ENCODE measurements around the gene P2RX6. TPM values are rescaled to one million over a fixed set of nuclear protein-coding genes. Genes with fewer than 3 reads are reported as not detected.
A peak's percentile ranks its signal among the peaks of the same experiment; 100 is the strongest.

P2RX6 gene
- total and polyA plus RNA-seq, 2 experiments from 2014 or later, result 1.6 to 2.2 TPM

- Histone ChIP-seq H3K9ac (0 out of 2 replicates have a peak overlapping the region, but pooled peaks have one; percentile 13), H3K4me1 (ENCODE audit: insufficient read depth) (peaks cover 8% of the 10 kb centered on the region), H3K9me3 (ENCODE audit: low read depth) (no peaks in the 10 kb centered on the region), H3K4me3 (no peak overlapping the region), H3F3A (ENCODE audit: insufficient read depth) (no peaks in the 10 kb centered on the region), H4K20me1 (ENCODE audit: insufficient read depth) (no peaks in the 10 kb centered on the region), H3K9me2 (ENCODE audit: insufficient read depth) (no peaks in the 10 kb centered on the region), H3K27ac (no peak overlapping the region), H2AFZ (no peak overlapping the region), H3K27me3 (replicated peaks; ENCODE audit: insufficient read depth) (no peaks in the 10 kb centered on the region), H3K4me2 (ENCODE audit: unreplicated experiment) (no peak overlapping the region), H3K79me2 (ENCODE audit: insufficient read depth) (peaks cover 35% of the 10 kb centered on the region), H3K36me3 (ENCODE audit: low read depth) (peaks cover 4% of the 10 kb centered on the region)
- no peak for DNase-seq
- in situ Hi-C loops (cut with MboI), result no loop called here
- WGBS, 2 experiments (ENCODE audit: low coverage in 1 of 2, low lambda C conversion rate in 2 of 2, missing lambda C conversion rate in 2 of 2), result 95 to 100% methylated on average over 1 of the region's 1 CpG
- TF ChIP-seq EZH2 (IDR thresholded peaks at IDR 0.05; ENCODE audit: insufficient read depth, poor library complexity, severe bottlenecking), result no peak
- no peak for TF ChIP-seq EZH2phosphoT487 (IDR thresholded peaks at IDR 0.05; ENCODE audit: insufficient read depth, low read depth)
These were observed 28.6 kb upstream of the P2RX6 start for GRCh38 chr22:20986365-20986764.

- in situ Hi-C loops (cut with MboI), result no loop called here
- no peak overlapping the region for H3K4me3 ChIP-seq
- H3K9me3 ChIP-seq (ENCODE audit: low read depth), result no peaks in the 10 kb centered on the region
- H3K79me2 ChIP-seq (ENCODE audit: insufficient read depth), result peaks cover 33% of the 10 kb centered on the region
- no peak for DNase-seq
- H3K27ac ChIP-seq, result no peak overlapping the region
- H3F3A ChIP-seq (ENCODE audit: insufficient read depth), result no peaks in the 10 kb centered on the region
- WGBS, 2 experiments (ENCODE audit: low coverage in 1 of 2, low lambda C conversion rate in 2 of 2, missing lambda C conversion rate in 2 of 2), result 84 to 88% methylated on average over 12 to 14 of the region's 14 CpGs
- no peak overlapping the region for H3K9ac ChIP-seq
- TF ChIP-seq EZH2 (IDR thresholded peaks at IDR 0.05; ENCODE audit: insufficient read depth, poor library complexity, severe bottlenecking), result no peak
- TF ChIP-seq EZH2phosphoT487 (IDR thresholded peaks at IDR 0.05; ENCODE audit: insufficient read depth, low read depth), result no peak
- 0 out of 2 replicates have a peak, but pooled peaks cover 6% of the 10 kb centered on the region for H3K4me1 ChIP-seq (ENCODE audit: insufficient read depth)
- no peak overlapping the region for H2AFZ ChIP-seq
- no peaks in the 10 kb centered on the region for H4K20me1 ChIP-seq (ENCODE audit: insufficient read depth)
- no peaks in the 10 kb centered on the region for H3K9me2 ChIP-seq (ENCODE audit: insufficient read depth)
- H3K4me2 ChIP-seq (ENCODE audit: unreplicated experiment), result no peak overlapping the region
- H3K36me3 ChIP-seq (ENCODE audit: low read depth), result peaks cover 4% of the 10 kb centered on the region
- H3K27me3 ChIP-seq (replicated peaks; ENCODE audit: insufficient read depth), result no peaks in the 10 kb centered on the region
These were observed 27.6 kb upstream of the P2RX6 start for GRCh38 chr22:20987375-20987774.

GRCh38 chr22:20988573-20989322 is 26.2 kb upstream of the P2RX6 start:
- TF ChIP-seq EZH2phosphoT487 (IDR thresholded peaks at IDR 0.05; ENCODE audit: insufficient read depth, low read depth) (no peak), EZH2 (IDR thresholded peaks at IDR 0.05; ENCODE audit: insufficient read depth, poor library complexity, severe bottlenecking) (no peak)
- Histone ChIP-seq H3F3A (ENCODE audit: insufficient read depth) (no peaks in the 10 kb centered on the region), H3K27ac (no peak overlapping the region), H3K4me3 (no peak overlapping the region), H3K9ac (no peak overlapping the region), H3K36me3 (ENCODE audit: low read depth) (peaks cover 4% of the 10 kb centered on the region), H3K9me3 (ENCODE audit: low read depth) (no peaks in the 10 kb centered on the region), H3K27me3 (replicated peaks; ENCODE audit: insufficient read depth) (no peaks in the 10 kb centered on the region), H3K79me2 (ENCODE audit: insufficient read depth) (peaks cover 19% of the 10 kb centered on the region), H3K4me2 (ENCODE audit: unreplicated experiment) (no peak overlapping the region), H2AFZ (no peak overlapping the region), H4K20me1 (ENCODE audit: insufficient read depth) (no peaks in the 10 kb centered on the region), H3K4me1 (ENCODE audit: insufficient read depth) (no peaks in the 10 kb centered on the region), H3K9me2 (ENCODE audit: insufficient read depth) (no peaks in the 10 kb centered on the region)
- no peak for DNase-seq
- in situ Hi-C loops (cut with MboI), result no loop called here
- WGBS, 2 experiments (ENCODE audit: low coverage in 1 of 2, low lambda C conversion rate in 2 of 2, missing lambda C conversion rate in 2 of 2), result 88 to 90% methylated on average over 16 of the region's 16 CpGs

- H3K9ac ChIP-seq, result no peak overlapping the region
- no peaks in the 10 kb centered on the region for H3K9me2 ChIP-seq (ENCODE audit: insufficient read depth)
- H3K4me3 ChIP-seq, result no peak overlapping the region
- no peak overlapping the region for H2AFZ ChIP-seq
- no peak overlapping the region for H3K4me2 ChIP-seq (ENCODE audit: unreplicated experiment)
- no peaks in the 10 kb centered on the region for H3K9me3 ChIP-seq (ENCODE audit: low read depth)
- no peak for DNase-seq
- no peak overlapping the region for H3K27ac ChIP-seq
- TF ChIP-seq EZH2phosphoT487 (IDR thresholded peaks at IDR 0.05; ENCODE audit: insufficient read depth, low read depth) (no peak), EZH2 (IDR thresholded peaks at IDR 0.05; ENCODE audit: insufficient read depth, poor library complexity, severe bottlenecking) (no peak)
- H3F3A ChIP-seq (ENCODE audit: insufficient read depth), result no peaks in the 10 kb centered on the region
- no peaks in the 10 kb centered on the region for H3K27me3 ChIP-seq (replicated peaks; ENCODE audit: insufficient read depth)
- 59 to 68% methylated on average over 11 to 17 of the region's 17 CpGs for WGBS, 2 experiments (ENCODE audit: low coverage in 1 of 2, low lambda C conversion rate in 2 of 2, missing lambda C conversion rate in 2 of 2)
- H3K4me1 ChIP-seq (ENCODE audit: insufficient read depth), result no peaks in the 10 kb centered on the region
- peaks cover 4% of the 10 kb centered on the region; the same call in 1 of the 2 replicates for H3K36me3 ChIP-seq (ENCODE audit: low read depth)
- H3K79me2 ChIP-seq (ENCODE audit: insufficient read depth), result peaks cover 11% of the 10 kb centered on the region
- in situ Hi-C loops (cut with MboI), result no loop called here
- no peaks in the 10 kb centered on the region for H4K20me1 ChIP-seq (ENCODE audit: insufficient read depth)
These were observed 25.4 kb upstream of the P2RX6 start for GRCh38 chr22:20989323-20990138.
